Mucosa of rectum (tissue), 2 donors: ENCODE results near the gene PRKCH.
"Not testable (repeated sequence)": the region's sequence is repeated elsewhere in the genome, so short reads cannot be mapped to it uniquely, and the experiment has no call there.

Source experiments
- H3K27ac ChIP-seq, 2 donors: one replicate each; pipeline ENCODE4 v1.7.0; 2013; ENCODE audit warnings: inconsistent platforms in 2 of 2, low read depth in 2 of 2, low read length in 2 of 2
- H3K27me3 ChIP-seq, 2 donors: one replicate each; pipeline ENCODE4 v1.7.0; 2013; ENCODE audit warnings: low read length in 2 of 2; ENCODE audit not compliant: control insufficient read depth in 2 of 2, insufficient read depth in 2 of 2
- H3K36me3 ChIP-seq, 2 donors: one replicate each; pipeline ENCODE4 v1.7.0; 2013; ENCODE audit warnings: low read length in 2 of 2; ENCODE audit not compliant: control insufficient read depth in 2 of 2, insufficient read depth in 2 of 2
- H3K4me1 ChIP-seq, 2 donors: one replicate each; pipeline ENCODE4 v1.7.0; 2013; ENCODE audit warnings: low read length in 2 of 2, mild to moderate bottlenecking in 1 of 2; ENCODE audit not compliant: control insufficient read depth in 2 of 2, insufficient read depth in 2 of 2
- H3K4me3 ChIP-seq, 2 donors: one replicate each; pipeline ENCODE4 v1.7.0; 2013; ENCODE audit warnings: low read length in 2 of 2
- H3K9ac ChIP-seq, 2 donors: one replicate each; pipeline ENCODE4 v1.7.0; 2013; ENCODE audit warnings: low read length in 2 of 2, low read depth in 1 of 2, mild to moderate bottlenecking in 1 of 2
- H3K9me3 ChIP-seq, 2 donors: one replicate each; pipeline ENCODE4 v1.7.0; 2013; ENCODE audit warnings: low read length in 2 of 2; ENCODE audit not compliant: control insufficient read depth in 2 of 2
- donor health status: healthy.
- donor health status: Normal muscosa, but diverticular disease.

Gene PRKCH

GRCh38 chr14:61408498-61408897, 87.1 kb downstream of the PRKCH start:
- no peaks in the 10 kb centered on the region for H3K27me3 ChIP-seq
- H3K4me1 ChIP-seq: no peaks in the 10 kb centered on the region
- H3K36me3 ChIP-seq: no peaks in the 10 kb centered on the region
- H3K9me3 ChIP-seq: no peaks in the 10 kb centered on the region
- no peak overlapping the region for H3K9ac ChIP-seq
- H3K4me3 ChIP-seq: no peak overlapping the region
- no peak overlapping the region for H3K27ac ChIP-seq

- Histone ChIP-seq H3K9ac (no peak overlapping the region), H3K27me3 (no peaks in the 10 kb centered on the region), H3K4me3 (no peak overlapping the region), H3K27ac (no peak overlapping the region), H3K9me3 (no peaks in the 10 kb centered on the region), H3K4me1 (no peaks in the 10 kb centered on the region), H3K36me3 (no peaks in the 10 kb centered on the region)
Observed at GRCh38 chr14:61409782-61410181, 88.4 kb downstream of the PRKCH start.

- H3K27ac ChIP-seq, H3K9ac ChIP-seq, H3K4me3 ChIP-seq, H3K4me1 ChIP-seq, H3K27me3 ChIP-seq, H3K36me3 ChIP-seq, H3K9me3 ChIP-seq: not testable (repeated sequence)
Observed at GRCh38 chr14:61415934-61416333, 94.6 kb downstream of the PRKCH start.

- Histone ChIP-seq H3K27me3 (no peaks in the 10 kb centered on the region), H3K4me1 (no peaks in the 10 kb centered on the region), H3K4me3 (no peak overlapping the region), H3K36me3 (no peaks in the 10 kb centered on the region), H3K9me3 (no peaks in the 10 kb centered on the region), H3K9ac (no peak overlapping the region), H3K27ac (no peak overlapping the region)
Observed at GRCh38 chr14:61416591-61416990, 95.2 kb downstream of the PRKCH start.

GRCh38 chr14:61417141-61417540, 95.8 kb downstream of the PRKCH start:
- H3K9ac ChIP-seq: no peak overlapping the region
- no peak overlapping the region for H3K4me3 ChIP-seq
- H3K36me3 ChIP-seq: no peaks in the 10 kb centered on the region
- H3K27ac ChIP-seq: no peak overlapping the region
- H3K9me3 ChIP-seq: no peaks in the 10 kb centered on the region
- no peaks in the 10 kb centered on the region for H3K27me3 ChIP-seq
- no peaks in the 10 kb centered on the region for H3K4me1 ChIP-seq

GRCh38 chr14:61417883-61418455, 96.6 kb downstream of the PRKCH start:
- H3K27me3 ChIP-seq: no peaks in the 10 kb centered on the region
- H3K4me1 ChIP-seq: no peaks in the 10 kb centered on the region
- no peak overlapping the region for H3K27ac ChIP-seq
- no peak overlapping the region for H3K9ac ChIP-seq
- H3K36me3 ChIP-seq: no peaks in the 10 kb centered on the region
- no peaks in the 10 kb centered on the region for H3K9me3 ChIP-seq
- H3K4me3 ChIP-seq: no peak overlapping the region

- Histone ChIP-seq H3K27me3 (no peaks in the 10 kb centered on the region), H3K4me1 (no peaks in the 10 kb centered on the region), H3K36me3 (peaks cover 0 to 2% of the 10 kb centered on the region in 2 donors), H3K9ac (no peak overlapping the region), H3K9me3 (no peaks in the 10 kb centered on the region), H3K27ac (no peak overlapping the region), H3K4me3 (no peak overlapping the region)
Observed at GRCh38 chr14:61418746-61419145, 97.4 kb downstream of the PRKCH start.

- Histone ChIP-seq H3K36me3 (peaks cover 0 to 2% of the 10 kb centered on the region in 2 donors), H3K27ac (no peak overlapping the region), H3K9ac (no peak overlapping the region), H3K4me3 (no peak overlapping the region), H3K4me1 (no peaks in the 10 kb centered on the region), H3K9me3 (no peaks in the 10 kb centered on the region), H3K27me3 (no peaks in the 10 kb centered on the region)
Observed at GRCh38 chr14:61419201-61419600, 97.8 kb downstream of the PRKCH start.

- Histone ChIP-seq H3K4me1 (no peaks in the 10 kb centered on the region), H3K4me3 (no peak overlapping the region), H3K27ac (no peak overlapping the region), H3K9me3 (no peaks in the 10 kb centered on the region), H3K27me3 (no peaks in the 10 kb centered on the region), H3K36me3 (peaks cover 0 to 2% of the 10 kb centered on the region in 2 donors), H3K9ac (no peak overlapping the region)
Observed at GRCh38 chr14:61420326-61420725, 98.9 kb downstream of the PRKCH start.

GRCh38 chr14:61421212-61421923, 100.0 kb downstream of the PRKCH start:
- Histone ChIP-seq H3K9me3 (no peaks in the 10 kb centered on the region), H3K9ac (no peak overlapping the region), H3K27me3 (no peaks in the 10 kb centered on the region), H3K36me3 (peaks cover 0 to 2% of the 10 kb centered on the region in 2 donors), H3K4me1 (no peaks in the 10 kb centered on the region), H3K27ac (no peak overlapping the region), H3K4me3 (no peak overlapping the region)
